A673 (cell line): Measurements from ENCODE around the gene ITM2C.

ENCODE experiments used
- CTCF ChIP-seq: fragments of 300-800, 200-600 bp; sonication (generic); conservative IDR thresholded peaks from 2 replicates; pipeline ENCODE4 v1.5.1; 2017; ENCODE audit warnings: low read depth, mild to moderate bottlenecking, antibody characterized with exemption, low read length, moderate library complexity, mixed read lengths
- EZH2 ChIP-seq: fragments of 200-600 bp; sonication (generic); IDR thresholded peaks from 2 replicates; pipeline ENCODE4 v1.6.1; 2017; ENCODE audit warnings: borderline replicate concordance, low read depth, mild to moderate bottlenecking, mixed read lengths, antibody characterized with exemption, low read length; ENCODE audit not compliant: poor library complexity, severe bottlenecking

GRCh38 chr2:230868161-230868946, 3.6 kb downstream of the ITM2C start:
- TF ChIP-seq EZH2: no peak
- no peak for TF ChIP-seq CTCF
